Immature natural killer cell (primary cell): ENCODE data around the gene COIL. TPM values are rescaled to one million over a fixed set of nuclear protein-coding genes. Genes with fewer than 3 reads are reported as not detected.

ENCODE experiments used
- DNase-seq, 3 donors: peaks; one replicate each; pipeline ENCODE4 v3.0.0; 2022; ENCODE audit warnings: mixed read lengths in 1 of 3
- H3K27ac Mint-ChIP-seq, 6 donors: one replicate each; pipeline ENCODE4 v1.8.0; 2020; ENCODE audit warnings: mixed read lengths in 6 of 6, mild to moderate bottlenecking in 5 of 6, inconsistent platforms in 4 of 6, moderate library complexity in 3 of 6
- H3K27me3 Mint-ChIP-seq, 3 donors: one replicate each; pipeline ENCODE4 v1.8.0; 2020 to 2021; ENCODE audit warnings: low read depth in 3 of 3, mild to moderate bottlenecking in 3 of 3, mixed read lengths in 3 of 3, moderate library complexity in 3 of 3, inconsistent platforms in 1 of 3
- H3K36me3 Mint-ChIP-seq, 3 donors: one replicate each; pipeline ENCODE4 v1.8.0; 2020; ENCODE audit warnings: mixed read lengths in 3 of 3, inconsistent platforms in 2 of 3, mild to moderate bottlenecking in 2 of 3
- H3K4me1 Mint-ChIP-seq, 2 donors: one replicate each; pipeline ENCODE4 v1.8.0; 2020; ENCODE audit warnings: inconsistent platforms in 2 of 2, mild to moderate bottlenecking in 2 of 2, mixed read lengths in 2 of 2, moderate library complexity in 1 of 2
- H3K4me3 Mint-ChIP-seq, 5 donors: one replicate each; pipeline ENCODE4 v1.8.0; 2020; ENCODE audit warnings: mild to moderate bottlenecking in 5 of 5, mixed read lengths in 5 of 5, inconsistent platforms in 3 of 5, moderate library complexity in 3 of 5
- H3K9me3 Mint-ChIP-seq, 6 donors: one replicate each; pipeline ENCODE4 v1.8.0; 2020; ENCODE audit warnings: mild to moderate bottlenecking in 6 of 6, mixed read lengths in 6 of 6, inconsistent platforms in 4 of 6, moderate library complexity in 3 of 6
- polyA plus RNA-seq, 3 donors: library from polyadenylated mRNA; unstranded; fragments of 300-500 nt; fragmentation: Illumina TruSeq; gene quantifications; one replicate each; pipeline ENCODE4 v1.2.3, GENCODE V29; 2021

Gene COIL
- polyA plus RNA-seq, 3 donors from 2014 or later, result 7.3 to 12.5 (median 9.8) TPM

GRCh38 chr17:56937687-56938086 lies 23.2 kb downstream of the COIL start:
- DNase-seq, result no peak
- H3K4me3 Mint-ChIP-seq, result no peak overlapping the region
- peaks cover 2 to 13% of the 10 kb centered on the region in 2 donors for H3K4me1 Mint-ChIP-seq
- peak overlapping the region in 2 of 6 donors; percentile 16 to 39 for H3K27ac Mint-ChIP-seq
- H3K9me3 Mint-ChIP-seq, result no peaks in the 10 kb centered on the region
- H3K27me3 Mint-ChIP-seq, result no peaks in the 10 kb centered on the region
- H3K36me3 Mint-ChIP-seq, result peaks cover 31 to 46% (median 36%) of the 10 kb centered on the region in 3 donors

- H3K27ac Mint-ChIP-seq, result peak overlapping the region in 1 of 6 donors; percentile 42
- H3K4me3 Mint-ChIP-seq, result no peak overlapping the region
- no peaks in the 10 kb centered on the region for H3K27me3 Mint-ChIP-seq
- peaks cover 2 to 13% of the 10 kb centered on the region in 2 donors for H3K4me1 Mint-ChIP-seq
- DNase-seq, result no peak
- peaks cover 30 to 43% (median 35%) of the 10 kb centered on the region in 3 donors for H3K36me3 Mint-ChIP-seq
- no peaks in the 10 kb centered on the region for H3K9me3 Mint-ChIP-seq
Observed at GRCh38 chr17:56936697-56937322, 24.0 kb downstream of the COIL start.

GRCh38 chr17:56935461-56935860 lies 25.4 kb downstream of the COIL start:
- Mint-ChIP-seq H3K9me3 (no peaks in the 10 kb centered on the region), H3K27ac (no peak overlapping the region), H3K4me1 (peaks cover 2 to 13% of the 10 kb centered on the region in 2 donors), H3K36me3 (peaks cover 24 to 39% (median 29%) of the 10 kb centered on the region in 3 donors), H3K27me3 (no peaks in the 10 kb centered on the region), H3K4me3 (no peak overlapping the region)
- DNase-seq, result no peak

GRCh38 chr17:56934280-56934679 lies 26.6 kb downstream of the COIL start:
- peaks cover 2 to 13% of the 10 kb centered on the region in 2 donors for H3K4me1 Mint-ChIP-seq
- peaks cover 20 to 33% (median 29%) of the 10 kb centered on the region in 3 donors for H3K36me3 Mint-ChIP-seq
- peak overlapping the region in 2 of 5 donors; percentile 29 to 30 for H3K4me3 Mint-ChIP-seq
- peak; percentile 36 to 62 (median 59) for DNase-seq
- no peaks in the 10 kb centered on the region for H3K27me3 Mint-ChIP-seq
- no peaks in the 10 kb centered on the region for H3K9me3 Mint-ChIP-seq
- peak overlapping the region in 5 of 6 donors; percentile 4 to 76 (median 51) for H3K27ac Mint-ChIP-seq

GRCh38 chr17:56933868-56934267 lies 27.0 kb downstream of the COIL start:
- Mint-ChIP-seq H3K4me1 (peaks cover 2 to 13% of the 10 kb centered on the region in 2 donors), H3K9me3 (no peaks in the 10 kb centered on the region), H3K27me3 (no peaks in the 10 kb centered on the region), H3K4me3 (peak overlapping the region in 2 of 5 donors; percentile 7 to 30), H3K36me3 (peaks cover 20 to 30% (median 29%) of the 10 kb centered on the region in 3 donors), H3K27ac (peak overlapping the region in 4 of 6 donors; percentile 6 to 76 (median 63))
- no peak for DNase-seq

- H3K4me3 Mint-ChIP-seq, result no peak overlapping the region
- no peak for DNase-seq
- H3K27ac Mint-ChIP-seq, result peak overlapping the region in 2 of 6 donors; percentile 45 to 76
- no peaks in the 10 kb centered on the region for H3K9me3 Mint-ChIP-seq
- peaks cover 14 to 26% (median 23%) of the 10 kb centered on the region in 3 donors for H3K36me3 Mint-ChIP-seq
- no peaks in the 10 kb centered on the region for H3K27me3 Mint-ChIP-seq
- peaks cover 2 to 13% of the 10 kb centered on the region in 2 donors for H3K4me1 Mint-ChIP-seq
Observed at GRCh38 chr17:56933151-56933745, 27.6 kb downstream of the COIL start.

GRCh38 chr17:56930739-56931337 lies 30.0 kb downstream of the COIL start:
- no peak overlapping the region for H3K4me3 Mint-ChIP-seq
- H3K36me3 Mint-ChIP-seq, result peaks cover 0 to 14% (median 9%) of the 10 kb centered on the region in 3 donors
- no peak for DNase-seq
- H3K27me3 Mint-ChIP-seq, result no peaks in the 10 kb centered on the region
- no peaks in the 10 kb centered on the region for H3K9me3 Mint-ChIP-seq
- peaks cover 2 to 13% of the 10 kb centered on the region in 2 donors for H3K4me1 Mint-ChIP-seq
- H3K27ac Mint-ChIP-seq, result no peak overlapping the region

- Mint-ChIP-seq H3K36me3 (peaks cover 0 to 14% (median 8%) of the 10 kb centered on the region in 3 donors), H3K27ac (no peak overlapping the region), H3K9me3 (no peaks in the 10 kb centered on the region)
Observed at GRCh38 chr17:56929362-56929969, 31.4 kb downstream of the COIL start.

GRCh38 chr17:56928586-56928985 lies 32.3 kb downstream of the COIL start:
- DNase-seq, result no peak
- H3K27ac Mint-ChIP-seq, result no peak overlapping the region
- H3K27me3 Mint-ChIP-seq, result peaks cover 0 to 2% (median 0%) of the 10 kb centered on the region in 3 donors
- H3K4me3 Mint-ChIP-seq, result no peak overlapping the region
- no peaks in the 10 kb centered on the region for H3K9me3 Mint-ChIP-seq
- H3K36me3 Mint-ChIP-seq, result peaks cover 0 to 10% (median 2%) of the 10 kb centered on the region in 3 donors
- peaks cover 0 to under 1% of the 10 kb centered on the region in 2 donors for H3K4me1 Mint-ChIP-seq

More at GRCh38 chr17:56929362-56929969, 31.4 kb downstream of the COIL start:
- DNase-seq, result no peak
- Mint-ChIP-seq H3K27me3 (no peaks in the 10 kb centered on the region), H3K4me1 (peaks cover under 1 to 9% of the 10 kb centered on the region in 2 donors), H3K4me3 (no peak overlapping the region)

- no peaks in the 10 kb centered on the region for H3K9me3 Mint-ChIP-seq
- H3K4me3 Mint-ChIP-seq, result no peak overlapping the region
- no peaks in the 10 kb centered on the region for H3K4me1 Mint-ChIP-seq
- no peak overlapping the region for H3K27ac Mint-ChIP-seq
- DNase-seq, result no peak
- H3K36me3 Mint-ChIP-seq, result peaks cover 0 to 10% (median 2%) of the 10 kb centered on the region in 3 donors
- peaks cover 0 to 3% (median 0%) of the 10 kb centered on the region in 3 donors for H3K27me3 Mint-ChIP-seq
Observed at GRCh38 chr17:56926704-56927103, 34.1 kb downstream of the COIL start.

GRCh38 chr17:56926270-56926669 lies 34.6 kb downstream of the COIL start:
- Mint-ChIP-seq H3K4me3 (no peak overlapping the region), H3K36me3 (peaks cover 0 to 10% (median 2%) of the 10 kb centered on the region in 3 donors), H3K9me3 (no peaks in the 10 kb centered on the region), H3K27ac (no peak overlapping the region), H3K4me1 (no peaks in the 10 kb centered on the region), H3K27me3 (peaks cover 0 to 3% (median 0%) of the 10 kb centered on the region in 3 donors)
- no peak for DNase-seq

DNA sequence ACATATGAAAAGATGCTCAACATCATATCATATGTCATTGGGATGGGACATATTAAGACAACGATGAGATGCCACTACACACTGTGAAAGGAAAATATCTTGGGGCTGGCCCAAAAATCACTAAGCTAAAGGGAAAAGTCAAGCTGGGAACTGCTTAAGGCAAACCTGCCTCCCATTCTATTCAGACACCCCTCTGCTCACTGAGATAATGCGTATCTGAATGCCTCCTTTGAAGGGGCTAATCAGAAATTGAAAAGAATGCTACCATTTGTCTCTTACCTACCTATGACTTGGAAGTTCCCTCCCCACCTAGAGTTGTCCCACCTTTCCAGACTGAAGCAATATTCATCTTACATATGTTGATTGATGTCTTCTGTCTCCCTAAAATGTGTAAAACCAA lies 35.8 kb downstream of the COIL start:
- Mint-ChIP-seq H3K9me3 (no peaks in the 10 kb centered on the region), H3K4me3 (no peak overlapping the region), H3K27me3 (peaks cover 0 to 3% (median 0%) of the 10 kb centered on the region in 3 donors), H3K36me3 (peaks cover 0 to 10% (median 0%) of the 10 kb centered on the region in 3 donors), H3K27ac (no peak overlapping the region), H3K4me1 (no peaks in the 10 kb centered on the region)
- DNase-seq, result no peak

- Mint-ChIP-seq H3K4me3 (no peak overlapping the region), H3K4me1 (peaks cover 8% of the 10 kb centered on the region in 2 donors), H3K27me3 (peaks cover 0 to 5% (median 2%) of the 10 kb centered on the region in 3 donors), H3K27ac (no peak overlapping the region), H3K9me3 (peaks cover 0 to 9% (median 0%) of the 10 kb centered on the region in 6 donors), H3K36me3 (peaks cover 0 to 4% (median 0%) of the 10 kb centered on the region in 3 donors)
- no peak for DNase-seq
Observed at GRCh38 chr17:56919717-56920116, 41.1 kb downstream of the COIL start.
